Right cardiac atrium (tissue), 5 donors: Measurements from ENCODE around the gene PPP1R14C. TPM values are rescaled to one million over a fixed set of nuclear protein-coding genes. Genes with fewer than 3 reads are reported as not detected.

Source experiments
- ATAC-seq, 2 donors: fragments of 200-7000 bp; cut with Tn5 transposase; one replicate each; pipeline versions ENCODE4 v1.8.0 to v1.9.1; 2020; ENCODE audit warnings: moderate library complexity in 2 of 2, mild to moderate bottlenecking in 1 of 2
- DNase-seq, 3 donors: peaks; one replicate each; pipeline ENCODE4 v3.0.0-alpha.2; 2020
- H3K27ac ChIP-seq: one replicate; pipeline ENCODE4 v1.5.1; 2013; ENCODE audit warnings: mild to moderate bottlenecking, low read length, control low read depth, moderate library complexity
- H3K27me3 ChIP-seq: one replicate; pipeline ENCODE4 v1.6.1; 2013; ENCODE audit not compliant: control insufficient read depth, insufficient read depth
- H3K4me1 ChIP-seq: one replicate; pipeline ENCODE4 v1.6.1; 2013; ENCODE audit warnings: low read length; ENCODE audit not compliant: control insufficient read depth, insufficient read depth
- H3K4me3 ChIP-seq: one replicate; pipeline ENCODE4 v1.5.1; 2013; ENCODE audit warnings: low read length, control low read depth
- H3K9me3 ChIP-seq: one replicate; pipeline ENCODE4 v1.6.1; 2013; ENCODE audit warnings: low read length; ENCODE audit not compliant: control insufficient read depth
- WGBS: extraction: QIAGEN DNeasy Blood & Tissue Kit; methylation state at CpG from one replicate; pipeline ENCODE4 v1.1.7; 2013; 5-methylcytosine and 5-hydroxymethylcytosine counted together
- intact Hi-C, 4 donors: fragments of 100-400 bp; cut with DNase I; formaldehyde crosslinking; loops; one replicate each; pipeline versions ENCODE4 v1.11.0 to v1.14.0; 2022 to 2023
- polyA plus RNA-seq: library from polyadenylated mRNA; stranded (reverse); fragments of 200-250 nt; gene quantifications from one replicate; pipeline ENCODE4 v1.2.3, GENCODE V29; 2013
- total RNA-seq, 4 donors: library from RNA; stranded (reverse); fragmentation: NEBNext Ultra II Directional; extraction: Animal tissue kit (Norgen Biotek cat#: 25700); gene quantifications; one replicate each; pipeline ENCODE4 v1.2.1, GENCODE V29; 2021
- donor health status: healthy with polysubstance abuse.
- donor health status: DM: no; HTN: yes; CAD: no.
- donor health status: DM: no; HTN: no; CAD: no.
- donor health status: DM: no; HTN: yes; CAD: no; lungs with severe emphysema.
- donor health status: DM: yes; HTN: yes; CAD: no.

PPP1R14C gene
- total and polyA plus RNA-seq, 5 donors = 90.7 to 170 (median 102) TPM

- 90% methylated on average over 15 of the region's 15 CpGs for WGBS
Observed at GRCh38 chr6:150273457-150274309, 130.8 kb downstream of the PPP1R14C start.

DNA sequence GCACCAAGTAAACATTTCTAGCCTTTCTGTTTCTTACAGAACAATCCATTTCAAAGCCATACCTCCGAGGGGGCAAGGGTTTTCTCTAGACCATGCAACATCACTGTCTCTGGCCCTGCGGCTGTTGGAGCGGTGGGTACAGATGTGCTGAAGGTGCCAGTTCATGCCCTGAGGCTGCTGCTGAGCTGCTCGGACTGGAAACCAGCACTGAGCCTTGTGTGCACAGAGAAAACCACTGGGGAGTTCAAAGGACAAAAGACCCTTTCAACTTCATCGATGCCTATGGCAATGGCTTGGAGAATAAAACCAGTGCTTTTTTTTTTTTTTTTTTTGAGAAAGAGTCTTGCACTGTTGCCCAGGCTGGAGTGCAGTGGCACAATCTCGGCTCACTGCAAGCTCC is 132.6 kb downstream of the PPP1R14C start:
- Histone ChIP-seq H3K27ac (no peak overlapping the region), H3K4me3 (no peak overlapping the region), H3K9me3 (no peaks in the 10 kb centered on the region), H3K4me1 (peaks cover 3% of the 10 kb centered on the region), H3K27me3 (no peaks in the 10 kb centered on the region)
- intact Hi-C loops = no loop called here
- no peak for DNase-seq
- 84% methylated on average over 5 of the region's 6 CpGs for WGBS
- no peak for ATAC-seq

More at GRCh38 chr6:150273457-150274309, 130.8 kb downstream of the PPP1R14C start:
- Histone ChIP-seq H3K27me3 (no peaks in the 10 kb centered on the region), H3K9me3 (no peaks in the 10 kb centered on the region), H3K4me1 (peaks cover 3% of the 10 kb centered on the region), H3K4me3 (no peak overlapping the region), H3K27ac (no peak overlapping the region)
- intact Hi-C loops = no loop called here
- ATAC-seq (no peak), DNase-seq (no peak)

- Histone ChIP-seq H3K27ac (no peak overlapping the region), H3K9me3 (no peaks in the 10 kb centered on the region), H3K4me1 (peaks cover 3% of the 10 kb centered on the region), H3K4me3 (no peak overlapping the region), H3K27me3 (no peaks in the 10 kb centered on the region)
- intact Hi-C loops = no loop called here
- DNase-seq (no peak), ATAC-seq (no peak)
- WGBS = 68% methylated on average over 8 of the region's 8 CpGs
Observed at GRCh38 chr6:150276168-150276936, 133.5 kb downstream of the PPP1R14C start.

- Histone ChIP-seq H3K27ac (no peak overlapping the region), H3K4me3 (no peak overlapping the region), H3K4me1 (peaks cover 3% of the 10 kb centered on the region), H3K27me3 (no peaks in the 10 kb centered on the region), H3K9me3 (no peaks in the 10 kb centered on the region)
- 80% methylated on average over 10 of the region's 10 CpGs for WGBS
- DNase-seq (no peak), ATAC-seq (peak in 1 of 2 donors; percentile 57)
- intact Hi-C loops = no loop called here
Observed at GRCh38 chr6:150276937-150277742, 134.3 kb downstream of the PPP1R14C start.

DNA sequence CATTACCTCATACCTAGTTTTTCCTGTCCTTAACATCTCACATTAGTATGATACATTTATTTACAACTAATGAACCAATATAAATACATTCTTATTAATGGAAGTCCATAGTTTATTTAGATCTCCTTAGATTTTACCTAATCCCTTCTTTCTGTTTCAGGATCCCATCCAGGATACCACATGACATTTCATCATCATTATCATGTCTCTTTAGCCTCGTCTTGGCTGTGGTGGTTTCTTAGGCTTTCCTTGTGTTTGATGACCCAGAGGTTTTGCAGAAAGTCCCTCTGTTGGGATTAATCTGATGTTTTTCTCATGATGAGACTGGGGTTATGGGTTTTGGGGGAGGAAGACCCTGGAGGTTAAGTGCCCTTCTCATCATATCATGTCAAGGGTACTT is 136.7 kb downstream of the PPP1R14C start:
- intact Hi-C loops = loop anchor here in 1 of 4 donors (2.0 kb wide), 1 partner anchor 33 kb away; no protein-coding TSS in a partner anchor
- Histone ChIP-seq H3K27me3 (no peaks in the 10 kb centered on the region), H3K27ac (no peak overlapping the region), H3K9me3 (no peaks in the 10 kb centered on the region), H3K4me1 (peaks cover 3% of the 10 kb centered on the region), H3K4me3 (no peak overlapping the region)
- ATAC-seq = no peak
- WGBS = 80% methylated on average over 1 of the region's 1 CpG
- DNase-seq = no peak

DNA sequence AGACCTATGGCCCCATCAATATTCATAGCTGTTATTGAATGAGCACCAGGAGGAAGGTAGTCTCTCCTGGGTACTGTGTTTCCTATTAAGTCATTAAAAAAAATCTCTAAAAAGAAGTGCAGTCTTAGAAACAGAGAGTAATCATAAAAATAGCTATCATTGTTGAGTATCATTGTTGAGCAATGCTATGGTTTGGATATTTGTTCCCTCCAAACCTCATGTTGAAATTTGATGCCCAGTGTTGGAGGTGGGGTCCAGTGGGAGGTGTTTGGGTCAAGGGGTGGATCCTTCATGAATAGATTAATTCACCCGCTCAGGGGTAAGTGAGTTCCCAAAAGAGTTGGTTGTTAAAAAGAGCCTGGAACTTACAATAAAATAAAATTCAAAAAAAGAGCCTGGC is 137.9 kb downstream of the PPP1R14C start:
- Histone ChIP-seq H3K9me3 (no peaks in the 10 kb centered on the region), H3K4me3 (no peak overlapping the region), H3K4me1 (peaks cover 3% of the 10 kb centered on the region), H3K27me3 (no peaks in the 10 kb centered on the region), H3K27ac (no peak overlapping the region)
- DNase-seq (no peak), ATAC-seq (no peak)
- intact Hi-C loops = no loop called here
- WGBS = 86% methylated on average over 1 of the region's 1 CpG

DNA sequence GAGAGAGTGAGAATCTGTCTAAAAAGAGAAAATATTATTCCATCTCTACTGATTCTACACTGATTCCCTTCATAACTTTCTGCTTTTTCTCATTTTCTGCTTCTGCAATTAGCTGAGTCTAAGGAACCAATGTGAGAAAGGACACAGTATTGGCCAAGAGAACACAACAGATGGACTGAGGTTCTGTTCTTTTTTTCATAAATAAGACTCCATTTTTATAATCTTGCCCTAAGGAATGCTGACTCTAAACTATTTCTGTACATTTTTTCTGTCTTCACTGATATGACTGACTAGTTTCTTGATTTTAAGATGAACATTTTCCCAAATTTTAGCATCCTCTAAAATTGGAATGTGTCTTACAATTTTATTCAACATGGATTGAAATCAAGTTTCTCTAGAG is 138.9 kb downstream of the PPP1R14C start:
- no peaks in the 10 kb centered on the region for H3K9me3 ChIP-seq
- ATAC-seq (no peak), DNase-seq (no peak)
- H3K27me3 ChIP-seq = no peaks in the 10 kb centered on the region
- H3K4me1 ChIP-seq = peaks cover 3% of the 10 kb centered on the region
- H3K27ac ChIP-seq = no peak overlapping the region
- intact Hi-C loops = no loop called here
- H3K4me3 ChIP-seq = no peak overlapping the region

DNA sequence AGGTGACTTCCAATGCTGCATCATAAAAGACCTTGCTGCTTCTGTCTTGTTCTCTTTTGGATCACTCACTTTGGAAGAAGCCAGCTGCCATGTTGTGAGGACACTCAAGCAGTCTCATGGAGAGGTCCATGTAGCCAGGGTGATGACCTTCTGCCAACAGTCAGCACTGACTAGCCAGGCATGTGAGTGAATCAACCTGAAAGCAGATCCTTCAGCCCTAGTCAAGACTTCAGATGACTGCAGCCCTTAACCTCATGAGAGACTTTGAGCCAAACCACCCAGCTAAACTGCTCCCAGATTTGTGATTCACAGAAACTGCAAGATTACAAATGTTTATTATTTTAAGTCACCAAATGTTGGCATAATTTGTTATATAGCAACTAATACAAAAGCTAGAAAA is 140.0 kb downstream of the PPP1R14C start:
- Histone ChIP-seq H3K9me3 (no peaks in the 10 kb centered on the region), H3K4me3 (no peak overlapping the region), H3K27me3 (no peaks in the 10 kb centered on the region), H3K4me1 (no peaks in the 10 kb centered on the region), H3K27ac (no peak overlapping the region)
- intact Hi-C loops = no loop called here
- no peak for DNase-seq
- ATAC-seq = no peak

DNA sequence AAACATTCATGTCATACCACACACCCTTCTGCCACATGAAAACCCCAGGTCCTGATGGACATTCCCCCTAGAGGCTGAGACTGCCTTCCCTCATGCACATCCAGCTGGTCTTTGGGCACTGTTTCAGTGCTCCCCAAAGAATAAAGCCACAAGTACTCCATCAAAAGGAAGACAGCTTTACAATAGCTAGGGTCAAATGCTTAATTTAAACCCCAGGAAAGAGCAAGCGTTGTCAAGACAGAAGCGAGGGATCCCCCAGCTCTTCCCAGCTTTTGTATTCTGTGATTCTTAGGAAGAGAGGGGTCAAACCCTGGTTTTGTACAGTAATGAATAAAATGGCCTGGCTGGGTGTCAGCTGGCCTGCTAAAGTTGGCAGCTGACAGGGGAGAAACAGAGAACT is 143.6 kb downstream of the PPP1R14C start:
- H3K27me3 ChIP-seq = no peaks in the 10 kb centered on the region
- DNase-seq (no peak), ATAC-seq (no peak)
- 87% methylated on average over 2 of the region's 2 CpGs for WGBS
- intact Hi-C loops = no loop called here
- H3K4me1 ChIP-seq = no peaks in the 10 kb centered on the region
- H3K9me3 ChIP-seq = no peaks in the 10 kb centered on the region
- no peak overlapping the region for H3K4me3 ChIP-seq
- H3K27ac ChIP-seq = no peak overlapping the region

DNA sequence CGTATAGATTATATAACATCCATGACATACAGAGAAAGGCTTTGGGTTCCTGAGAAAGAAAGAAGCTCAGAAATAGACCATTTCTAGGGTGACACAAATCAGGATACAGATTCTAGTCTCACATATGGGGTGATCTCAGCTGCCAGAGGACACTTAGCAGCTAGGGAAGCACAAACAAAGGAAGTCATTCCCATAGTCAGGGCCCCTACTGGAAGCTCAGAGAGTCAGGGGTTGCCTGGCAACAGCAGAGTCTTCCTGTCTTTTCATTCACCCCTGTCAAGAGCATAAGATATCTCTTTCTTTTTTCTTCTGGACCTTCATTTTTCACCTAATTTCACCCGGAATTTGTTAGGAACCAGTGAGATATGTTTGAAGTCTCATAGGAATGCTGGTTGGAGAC is 144.1 kb downstream of the PPP1R14C start:
- 72% methylated on average over 2 of the region's 2 CpGs for WGBS
- intact Hi-C loops = no loop called here
- no peaks in the 10 kb centered on the region for H3K27me3 ChIP-seq
- H3K27ac ChIP-seq = no peak overlapping the region
- DNase-seq = no peak
- H3K9me3 ChIP-seq = no peaks in the 10 kb centered on the region
- H3K4me3 ChIP-seq = no peak overlapping the region
- no peaks in the 10 kb centered on the region for H3K4me1 ChIP-seq
- no peak for ATAC-seq

- H3K4me3 ChIP-seq = no peak overlapping the region
- no peak overlapping the region for H3K27ac ChIP-seq
- 82% methylated on average over 4 of the region's 4 CpGs for WGBS
- no peaks in the 10 kb centered on the region for H3K4me1 ChIP-seq
- intact Hi-C loops = no loop called here
- no peaks in the 10 kb centered on the region for H3K9me3 ChIP-seq
- ATAC-seq = no peak
- H3K27me3 ChIP-seq = no peaks in the 10 kb centered on the region
- DNase-seq = no peak
Observed at GRCh38 chr6:150288456-150288855, 145.6 kb downstream of the PPP1R14C start.
